K562 treated with DMSO at 1 percent for 4 hours (cell line): ENCODE measurements around the gene IER2. TPM values are rescaled to one million over a fixed set of nuclear protein-coding genes. Genes with fewer than 3 reads are reported as not detected.

Experiments
- total RNA-seq: library from RNA; unstranded; fragments of 300-600 nt; gene quantifications from 2 replicates; pipeline ENCODE4 v1.2.3, GENCODE V29; 2022; ENCODE audit not compliant: insufficient read depth

Gene IER2
- total RNA-seq: 165 and 176 TPM in 2 replicates

GRCh38 chr19:13150187-13150930, at the start of gene IER2, which contains the start of gene STX10:
Gene IER2 (plus strand): TSS chr19:13150411. CDS start chr19:13153187, 2,776 bp downstream.
Gene STX10 (minus strand): TSS chr19:13150375. CDS start chr19:13150173, 202 bp downstream.

GRCh38 chr19:13102666-13103580, 47.3 kb upstream of the IER2 start, which contains the start of gene LYL1:
Gene LYL1 (minus strand): TSS chr19:13102858. CDS start chr19:13101171, 1,687 bp downstream.

GRCh38 chr19:13116282-13117175, 33.7 kb upstream of the IER2 start, which contains the start of gene TRMT1:
Gene TRMT1 (minus strand): TSS chr19:13116740. CDS start chr19:13116399, 341 bp downstream.

GRCh38 chr19:13117772-13118423, 32.3 kb upstream of the IER2 start, which contains the start of gene NACC1:
Gene NACC1 (plus strand): TSS chr19:13118264. CDS start chr19:13135208, 16,944 bp downstream.

Other genes with a start within 250 kb of the IER2 start
- gene SYCE2, start 231.1 kb upstream of the IER2 start, total RNA-seq: 1.4 and 2.5 TPM in 2 replicates
- gene FARSA, start 216.7 kb upstream of the IER2 start, total RNA-seq: 105 and 107 TPM in 2 replicates
- gene CALR, start 211.8 kb upstream of the IER2 start, total RNA-seq: 624 and 631 TPM in 2 replicates
- gene RAD23A, start 204.5 kb upstream of the IER2 start, total RNA-seq: 148 and 165 TPM in 2 replicates
- 32.9 and 34.3 TPM in 2 replicates for gene GADD45GIP1, start 193.2 kb upstream of the IER2 start, total RNA-seq
- 0.71 TPM in 1 of 2 replicates, not detected in the other for gene DAND5, start 180.8 kb upstream of the IER2 start, total RNA-seq
- gene NFIX, start 154.9 kb upstream of the IER2 start, total RNA-seq: 7.7 and 11.9 TPM in 2 replicates
- gene LYL1, start 47.6 kb upstream of the IER2 start, total RNA-seq: 206 and 223 TPM in 2 replicates
- 32.7 and 35.8 TPM in 2 replicates for gene TRMT1, start 33.7 kb upstream of the IER2 start, total RNA-seq
- 26.6 and 46.2 TPM in 2 replicates for gene NACC1, start 32.1 kb upstream of the IER2 start, total RNA-seq
- gene STX10, start within 50 bp of the IER2 start, total RNA-seq: 111 and 121 TPM in 2 replicates